Raji (cell line): ENCODE data around the gene WDFY4.

Source experiments
- POLR2A ChIP-seq: IDR thresholded peaks from 2 replicates; pipeline ENCODE4 v1.6.1; 2011; ENCODE audit warnings: low read depth, low read length, control low read depth; ENCODE audit not compliant: insufficient read depth

Gene WDFY4

GRCh38 chr10:48792687-48793096 lies 108.0 kb downstream of the WDFY4 start:
- no peak for TF ChIP-seq POLR2A

GRCh38 chr10:48794074-48794473 lies 109.4 kb downstream of the WDFY4 start:
- no peak for TF ChIP-seq POLR2A

- TF ChIP-seq POLR2A = no peak
These were observed 112.1 kb downstream of the WDFY4 start for GRCh38 chr10:48796713-48797245.

GRCh38 chr10:48797830-48798229 lies 113.2 kb downstream of the WDFY4 start:
- no peak for TF ChIP-seq POLR2A

- no peak for TF ChIP-seq POLR2A
These were observed 114.0 kb downstream of the WDFY4 start for GRCh38 chr10:48798481-48799254.

- no peak for TF ChIP-seq POLR2A
These were observed 114.8 kb downstream of the WDFY4 start for GRCh38 chr10:48799341-48800006.

- TF ChIP-seq POLR2A = no peak
These were observed 115.5 kb downstream of the WDFY4 start for GRCh38 chr10:48800007-48800675.

- no peak for TF ChIP-seq POLR2A
These were observed 116.3 kb downstream of the WDFY4 start for GRCh38 chr10:48801001-48801421.

- TF ChIP-seq POLR2A = no peak
These were observed 118.0 kb downstream of the WDFY4 start for GRCh38 chr10:48802611-48803071.

GRCh38 chr10:48803801-48804584 lies 119.3 kb downstream of the WDFY4 start:
- no peak for TF ChIP-seq POLR2A

GRCh38 chr10:48804740-48805182 lies 120.1 kb downstream of the WDFY4 start:
- TF ChIP-seq POLR2A = no peak

GRCh38 chr10:48805411-48805810 lies 120.7 kb downstream of the WDFY4 start:
- TF ChIP-seq POLR2A = no peak

GRCh38 chr10:48805848-48806247 lies 121.2 kb downstream of the WDFY4 start:
- no peak for TF ChIP-seq POLR2A

GRCh38 chr10:48806342-48806741 lies 121.7 kb downstream of the WDFY4 start:
- no peak for TF ChIP-seq POLR2A
